Parathyroid adenoma (tissue), 2 donors: ENCODE results near the gene TBCD.
A peak's percentile ranks its signal among the peaks of the same experiment; 100 is the strongest.

ENCODE experiments used
- H2AFZ ChIP-seq: fragments of 300-600 bp; sonication (generic); one replicate; pipeline ENCODE4 v1.7.0; 2017; ENCODE audit warnings: antibody characterized with exemption, mild to moderate bottlenecking
- H3K27ac ChIP-seq: fragments of 300-600 bp; sonication (generic); one replicate; pipeline ENCODE4 v1.7.0; 2017
- H3K27me3 ChIP-seq: fragments of 300-600 bp; sonication (generic); one replicate; pipeline ENCODE4 v1.7.0; 2017; ENCODE audit warnings: low read length; ENCODE audit not compliant: control insufficient read depth, insufficient read depth
- H3K36me3 ChIP-seq: fragments of 300-600 bp; sonication (generic); one replicate; pipeline ENCODE4 v1.7.0; 2017; ENCODE audit warnings: low read length; ENCODE audit not compliant: control insufficient read depth, insufficient read depth
- H3K4me1 ChIP-seq: fragments of 300-600 bp; sonication (generic); one replicate; pipeline ENCODE4 v1.7.0; 2017; ENCODE audit warnings: control low read depth
- H3K4me2 ChIP-seq: fragments of 300-600 bp; sonication (generic); one replicate; pipeline ENCODE4 v1.7.0; 2017; ENCODE audit warnings: low read length
- H3K4me3 ChIP-seq: fragments of 300-600 bp; sonication (generic); one replicate; pipeline ENCODE4 v1.7.0; 2017; ENCODE audit warnings: low read depth, low read length
- H3K79me2 ChIP-seq: fragments of 300-600 bp; sonication (generic); one replicate; pipeline ENCODE4 v1.7.0; 2017; ENCODE audit warnings: control low read depth
- H3K9ac ChIP-seq: fragments of 300-600 bp; sonication (generic); one replicate; pipeline ENCODE4 v1.7.0; 2017; ENCODE audit warnings: mild to moderate bottlenecking
- H3K9me3 ChIP-seq: fragments of 300-600 bp; sonication (generic); one replicate; pipeline ENCODE4 v1.7.0; 2017; ENCODE audit warnings: low read length; ENCODE audit not compliant: control insufficient read depth
- CTCF ChIP-seq: fragments of 300-600 bp; sonication (generic); IDR thresholded peaks from one replicate; pipeline ENCODE4 v1.7.0; 2017; ENCODE audit warnings: antibody characterized with exemption, mild to moderate bottlenecking
- donor health status: primary hyperparathyroidism.

Gene TBCD

GRCh38 chr17:82751571-82752370 lies at the start of gene TBCD:
Gene TBCD, plus strand, starts transcription at chr17:82752065. Its CDS starts 129 bp downstream, at chr17:82752194.
- peak within 1 kb of the TSS; percentile 21 for H3K9ac ChIP-seq
- H3K36me3 ChIP-seq, result no peaks in the 10 kb centered on the region
- H3K4me1 ChIP-seq, result peaks cover 2% of the 10 kb centered on the region
- peak within 1 kb of the TSS; percentile 67 for H3K27ac ChIP-seq
- peak within 1 kb of the TSS; percentile 89 for H3K4me2 ChIP-seq
- no peaks in the 10 kb centered on the region for H3K27me3 ChIP-seq
- H3K79me2 ChIP-seq, result peaks cover 7% of the 10 kb centered on the region
- H2AFZ ChIP-seq, result peak within 1 kb of the TSS; percentile 83
- peak within 1 kb of the TSS; percentile 84 for H3K4me3 ChIP-seq
- no peak for TF ChIP-seq CTCF
- H3K9me3 ChIP-seq, result no peaks in the 10 kb centered on the region

- Histone ChIP-seq H3K9me3 (no peaks in the 10 kb centered on the region), H3K79me2 (peaks cover under 1% of the 10 kb centered on the region), H3K9ac (no peak overlapping the region), H3K27me3 (no peaks in the 10 kb centered on the region), H3K27ac (no peak overlapping the region), H3K4me1 (no peaks in the 10 kb centered on the region), H2AFZ (no peak overlapping the region), H3K4me2 (no peak overlapping the region), H3K36me3 (no peaks in the 10 kb centered on the region), H3K4me3 (no peak overlapping the region)
- TF ChIP-seq CTCF, result no peak
These were observed 49.5 kb upstream of the TBCD start for GRCh38 chr17:82702231-82702927.

GRCh38 chr17:82703036-82703745 lies 48.7 kb upstream of the TBCD start:
- no peak overlapping the region for H3K9ac ChIP-seq
- no peaks in the 10 kb centered on the region for H3K9me3 ChIP-seq
- H3K4me3 ChIP-seq, result no peak overlapping the region

More at GRCh38 chr17:82703036-82703745, 48.7 kb upstream of the TBCD start:
- no peak for TF ChIP-seq CTCF
- Histone ChIP-seq H2AFZ (no peak overlapping the region), H3K27ac (no peak overlapping the region), H3K4me1 (no peaks in the 10 kb centered on the region), H3K4me2 (no peak overlapping the region), H3K27me3 (no peaks in the 10 kb centered on the region), H3K79me2 (no peaks in the 10 kb centered on the region), H3K36me3 (no peaks in the 10 kb centered on the region)
